Muscle of arm (tissue), 14 donors: Measurements from ENCODE around the gene RNF130. TPM values are rescaled to one million over a fixed set of nuclear protein-coding genes. Genes with fewer than 3 reads are reported as not detected.

Experiments used
- DNase-seq: peaks from one replicate; pipeline ENCODE4 v3.0.0-alpha.2; 2013
- long read RNA-seq, 11 donors: transcript quantifications; one replicate each; lab custom pipeline, GENCODE V29; 2026
- polyA plus RNA-seq, 12 donors: library from polyadenylated mRNA; unstranded; fragments of 120-200 nt; gene quantifications; one replicate each; pipeline ENCODE4 v1.2.1, GENCODE V29; 2013; ENCODE audit not compliant: insufficient read length in 12 of 12

RNF130 gene, protein sequence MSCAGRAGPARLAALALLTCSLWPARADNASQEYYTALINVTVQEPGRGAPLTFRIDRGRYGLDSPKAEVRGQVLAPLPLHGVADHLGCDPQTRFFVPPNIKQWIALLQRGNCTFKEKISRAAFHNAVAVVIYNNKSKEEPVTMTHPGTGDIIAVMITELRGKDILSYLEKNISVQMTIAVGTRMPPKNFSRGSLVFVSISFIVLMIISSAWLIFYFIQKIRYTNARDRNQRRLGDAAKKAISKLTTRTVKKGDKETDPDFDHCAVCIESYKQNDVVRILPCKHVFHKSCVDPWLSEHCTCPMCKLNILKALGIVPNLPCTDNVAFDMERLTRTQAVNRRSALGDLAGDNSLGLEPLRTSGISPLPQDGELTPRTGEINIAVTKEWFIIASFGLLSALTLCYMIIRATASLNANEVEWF
- polyA plus RNA-seq, result 10 to 100 TPM in 11 of 12 donors, not detected in 1; 26.0 to 63.6 (median 44.7) TPM
- long read RNA-seq, donor 1, full-length matches to known transcripts, result 21 of 42 reads
- long read RNA-seq, donor 1, partial matches to known transcripts, result 21 of 42 reads
- long read RNA-seq, donor 1, other reads (novel, unspliced or antisense), result 0 of 42 reads
- long read RNA-seq, donor 2, transcript RNF130-206 (2 exons, 663 nt), result minor isoform, 5 of 53 reads
- long read RNA-seq, donor 2, transcript RNF130-205 (9 exons, 2,263 nt), result major isoform, 31 of 53 reads
- long read RNA-seq, donor 2, partial matches to known transcripts, result 15 of 53 reads
- long read RNA-seq, donor 2, other reads (novel, unspliced or antisense), result 0 of 53 reads
- long read RNA-seq, donor 3, transcript RNF130-205 (9 exons, 2,263 nt), result major isoform, 12 of 12 reads
- long read RNA-seq, donor 3, partial matches to known transcripts, result 0 of 12 reads
- long read RNA-seq, donor 3, other reads (novel, unspliced or antisense), result 0 of 12 reads
- long read RNA-seq, donor 4, transcript RNF130-205 (9 exons, 2,263 nt), result major isoform, 9 of 9 reads
- long read RNA-seq, donor 4, partial matches to known transcripts, result 0 of 9 reads
- long read RNA-seq, donor 4, other reads (novel, unspliced or antisense), result 0 of 9 reads
- long read RNA-seq, donor 5, transcript RNF130-205 (9 exons, 2,263 nt), result major isoform, 28 of 54 reads
- long read RNA-seq, donor 5, partial matches to known transcripts, result 25 of 54 reads
- long read RNA-seq, donor 5, other reads (novel, unspliced or antisense), result 0 of 54 reads
- long read RNA-seq, donor 6, transcript RNF130-205 (9 exons, 2,263 nt), result major isoform, 7 of 7 reads
- long read RNA-seq, donor 6, partial matches to known transcripts, result 0 of 7 reads
- long read RNA-seq, donor 6, other reads (novel, unspliced or antisense), result 0 of 7 reads
- long read RNA-seq, donor 7, transcript RNF130-205 (9 exons, 2,263 nt), result major isoform, 14 of 15 reads
- long read RNA-seq, donor 7, partial matches to known transcripts, result 0 of 15 reads
- long read RNA-seq, donor 7, other reads (novel, unspliced or antisense), result 0 of 15 reads
- long read RNA-seq, donor 8, full-length matches to known transcripts, result 21 of 43 reads
- long read RNA-seq, donor 8, partial matches to known transcripts, result 22 of 43 reads
- long read RNA-seq, donor 8, other reads (novel, unspliced or antisense), result 0 of 43 reads
- long read RNA-seq, donor 9, transcript RNF130-205 (9 exons, 2,263 nt), result major isoform, 14 of 17 reads
- long read RNA-seq, donor 9, partial matches to known transcripts, result 0 of 17 reads
- long read RNA-seq, donor 9, other reads (novel, unspliced or antisense), result 0 of 17 reads
- long read RNA-seq, donor 10, full-length matches to known transcripts, result 22 of 22 reads
- long read RNA-seq, donor 10, partial matches to known transcripts, result 0 of 22 reads
- long read RNA-seq, donor 10, other reads (novel, unspliced or antisense), result 0 of 22 reads
- long read RNA-seq, donor 11, transcript RNF130-205 (9 exons, 2,263 nt), result major isoform, 25 of 26 reads
- long read RNA-seq, donor 11, partial matches to known transcripts, result 0 of 26 reads
- long read RNA-seq, donor 11, other reads (novel, unspliced or antisense), result 0 of 26 reads

DNA sequence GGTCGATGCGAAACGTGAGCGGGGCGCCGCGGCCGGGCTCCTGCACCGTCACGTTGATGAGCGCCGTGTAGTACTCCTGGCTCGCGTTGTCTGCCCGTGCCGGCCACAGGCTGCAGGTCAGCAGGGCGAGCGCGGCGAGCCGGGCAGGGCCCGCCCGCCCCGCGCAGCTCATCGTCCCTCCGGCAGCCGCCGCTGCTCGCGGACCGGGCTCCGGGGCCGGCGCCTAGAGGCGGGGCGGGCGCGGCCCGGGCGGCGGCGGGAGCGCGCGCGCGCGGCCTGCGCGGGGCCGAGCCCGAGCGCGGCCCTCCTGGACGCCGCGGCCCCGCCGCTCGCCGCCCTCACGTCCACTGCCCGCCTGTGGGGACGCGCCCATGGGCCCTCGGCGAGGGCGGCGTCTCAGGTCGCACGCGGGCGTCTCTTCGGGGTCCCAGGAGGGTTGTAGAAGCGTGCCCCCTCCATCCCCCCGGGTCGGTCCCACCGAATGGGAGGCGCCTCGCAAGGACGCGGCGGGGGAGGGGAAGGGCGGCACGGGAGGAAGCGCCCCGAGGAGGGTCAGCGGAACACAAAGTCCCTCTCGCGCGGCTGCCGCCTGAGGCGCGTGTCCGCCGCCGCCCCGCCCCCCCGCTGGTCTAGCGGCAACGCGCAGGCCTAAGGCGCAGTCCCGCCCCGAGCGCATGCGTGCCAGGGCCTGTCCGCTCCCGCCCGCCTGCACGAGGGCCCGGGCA is at the start of gene RNF130:
Gene RNF130, minus strand, starts transcription at position 229 of the 725 bp plus-strand sequence. Its CDS starts 57 bp downstream, at position 172.
- DNase-seq, result peak; percentile 94

DNA sequence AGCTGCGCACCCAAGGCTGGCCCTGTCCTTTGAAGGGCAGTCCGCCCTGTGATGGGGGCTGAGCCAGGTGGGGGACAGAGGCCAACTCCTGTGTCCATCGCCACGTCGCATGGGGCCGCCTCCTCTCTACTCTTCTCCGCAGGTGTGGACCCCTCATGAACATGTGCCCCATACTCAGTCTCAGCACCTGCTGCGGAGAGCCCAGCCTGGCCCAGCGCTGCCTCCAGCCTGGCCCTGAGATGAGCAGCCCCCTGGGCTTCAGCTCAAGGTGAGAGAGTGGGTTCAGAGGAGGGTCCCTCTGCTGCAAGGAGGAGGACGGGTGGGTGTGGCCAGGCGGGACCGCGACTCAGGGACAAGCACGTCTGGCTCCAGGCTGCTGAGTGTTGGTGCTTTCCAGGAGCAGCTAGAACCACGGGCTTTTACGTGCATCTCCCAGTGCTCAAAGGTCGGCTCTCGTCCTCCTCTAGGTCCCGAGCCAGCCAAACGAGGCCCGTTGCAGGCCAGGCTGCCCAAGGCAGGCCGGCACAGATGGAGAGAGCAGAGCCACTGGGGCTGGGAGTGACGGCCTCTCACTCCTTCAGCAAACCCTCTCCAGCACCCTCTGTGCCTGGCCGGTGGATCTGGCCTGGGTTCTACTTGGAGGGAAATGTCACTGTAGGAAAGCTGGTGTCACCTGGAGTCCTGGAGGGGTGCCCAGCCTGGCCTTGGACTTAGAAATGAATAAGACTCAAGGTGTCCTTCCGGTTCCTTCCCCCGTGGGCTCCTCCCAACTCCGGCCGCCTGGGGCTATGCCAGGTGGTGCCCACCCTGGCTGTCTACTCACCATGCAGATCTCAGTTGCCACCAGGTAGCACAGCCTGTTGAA is 48.9 kb upstream of the RNF130 start:
- DNase-seq, result no peak

DNA sequence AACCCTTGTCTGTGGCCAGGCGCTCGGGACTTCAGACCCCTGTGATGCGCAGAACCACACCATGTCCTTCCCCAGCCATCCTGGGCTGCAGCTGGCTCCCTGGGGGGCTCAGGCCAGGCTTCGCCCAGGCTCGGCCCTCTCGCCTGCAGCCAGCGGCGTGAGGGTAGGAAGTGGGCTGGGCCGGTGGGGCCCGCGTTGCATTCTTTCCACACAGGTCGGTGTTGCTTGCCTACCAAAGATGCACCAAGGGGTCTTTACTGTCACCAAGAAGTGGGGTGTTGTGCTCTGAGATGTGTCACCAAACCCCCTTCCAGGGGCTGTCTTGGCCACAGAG is 48.3 kb upstream of the RNF130 start:
- no peak for DNase-seq

DNA sequence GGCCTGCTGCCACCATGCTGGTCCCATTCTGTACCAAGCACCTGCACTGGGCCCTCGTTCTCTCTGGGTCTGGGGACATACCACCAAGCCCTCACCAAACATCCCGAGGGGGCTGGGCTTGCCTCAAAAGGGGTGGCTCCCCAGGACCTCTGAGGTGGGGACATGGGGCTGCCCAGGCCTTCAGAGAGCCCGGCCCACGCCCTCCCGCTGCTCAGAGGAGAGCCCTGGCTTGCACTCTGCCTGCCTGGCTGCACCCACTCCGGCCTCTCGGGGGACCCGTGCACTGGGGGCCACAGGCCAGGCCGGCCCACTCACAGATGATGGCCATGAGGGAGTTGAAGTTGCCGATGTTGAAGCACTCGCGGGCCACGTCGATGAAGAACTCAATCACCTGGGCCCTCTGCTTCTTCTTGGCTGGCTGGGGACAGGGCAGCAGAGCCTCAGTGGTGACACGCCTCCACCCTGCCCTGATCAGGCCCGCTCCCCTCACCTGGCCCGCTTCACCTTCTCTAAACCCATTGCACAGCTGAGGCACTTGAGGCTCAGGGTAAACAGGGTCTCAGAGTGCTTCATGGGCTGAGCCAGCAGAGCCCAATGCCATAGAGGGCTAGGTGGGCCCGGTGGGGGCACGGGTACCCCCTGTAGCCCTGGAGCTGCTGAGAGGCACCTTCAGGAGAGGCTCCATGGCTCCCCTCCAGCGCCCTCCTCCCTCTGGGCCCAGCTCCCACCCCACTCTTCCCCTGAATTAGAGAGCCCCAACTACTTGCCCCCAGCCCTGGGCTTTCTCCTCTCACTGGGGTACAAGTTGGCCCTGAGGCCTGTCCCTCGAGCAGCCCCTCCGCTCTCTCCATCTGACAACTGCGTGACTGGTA is 47.7 kb upstream of the RNF130 start:
- no peak for DNase-seq

DNA sequence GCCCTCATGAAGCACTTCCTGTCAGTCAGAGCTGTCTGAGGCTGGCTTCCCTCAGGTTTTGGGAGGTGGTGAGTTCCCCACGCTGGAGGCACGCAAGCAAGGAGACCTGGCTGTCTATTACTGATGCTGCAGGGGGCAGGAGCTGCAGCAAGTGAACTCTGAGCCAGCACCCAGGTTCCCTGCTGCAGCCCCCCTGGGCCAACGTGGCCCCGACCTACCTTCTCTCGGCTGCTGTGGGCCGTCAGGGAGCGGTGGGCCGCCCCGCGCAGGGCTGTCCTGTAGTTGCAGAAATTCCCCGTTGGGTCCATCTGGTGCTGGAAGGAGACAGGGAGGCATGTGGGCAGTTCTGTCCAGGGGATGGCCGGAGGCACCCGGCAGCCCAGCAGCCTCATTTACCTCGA is 46.8 kb upstream of the RNF130 start:
- no peak for DNase-seq

DNA sequence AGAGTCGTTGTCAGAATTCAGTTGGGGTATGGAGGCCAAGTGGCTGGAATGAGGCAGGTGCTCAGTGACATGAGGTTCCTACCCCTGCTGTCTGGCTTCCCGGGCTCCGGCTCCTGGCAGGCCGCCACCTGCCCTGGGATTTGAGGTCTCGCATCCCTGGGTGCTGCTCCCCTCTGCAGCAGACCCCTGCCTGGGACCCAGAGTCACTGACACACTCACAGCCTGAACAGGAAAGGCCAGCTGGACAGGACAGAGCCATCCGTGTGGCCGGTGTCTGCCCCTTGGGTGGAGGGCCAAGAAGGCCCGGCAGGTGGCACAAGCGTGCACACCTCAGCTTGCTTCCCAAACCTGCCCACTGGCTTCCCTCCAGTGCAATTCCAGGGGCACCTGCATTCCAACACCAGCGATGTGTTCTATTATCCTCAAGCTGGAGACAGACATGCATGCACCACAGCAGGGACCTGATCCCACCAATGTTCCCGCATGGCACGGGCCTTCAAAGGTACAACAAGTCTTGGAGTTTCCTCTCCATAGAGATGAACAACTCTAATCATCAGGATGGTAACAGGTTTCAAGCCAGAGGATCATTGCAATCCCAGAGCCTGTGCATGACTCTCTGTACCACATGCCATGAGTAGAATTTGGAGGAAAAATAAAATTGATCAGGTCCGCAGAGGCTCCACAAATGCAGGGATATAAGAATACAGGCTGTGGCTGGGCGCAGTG is 45.6 kb upstream of the RNF130 start:
- DNase-seq, result no peak

DNA sequence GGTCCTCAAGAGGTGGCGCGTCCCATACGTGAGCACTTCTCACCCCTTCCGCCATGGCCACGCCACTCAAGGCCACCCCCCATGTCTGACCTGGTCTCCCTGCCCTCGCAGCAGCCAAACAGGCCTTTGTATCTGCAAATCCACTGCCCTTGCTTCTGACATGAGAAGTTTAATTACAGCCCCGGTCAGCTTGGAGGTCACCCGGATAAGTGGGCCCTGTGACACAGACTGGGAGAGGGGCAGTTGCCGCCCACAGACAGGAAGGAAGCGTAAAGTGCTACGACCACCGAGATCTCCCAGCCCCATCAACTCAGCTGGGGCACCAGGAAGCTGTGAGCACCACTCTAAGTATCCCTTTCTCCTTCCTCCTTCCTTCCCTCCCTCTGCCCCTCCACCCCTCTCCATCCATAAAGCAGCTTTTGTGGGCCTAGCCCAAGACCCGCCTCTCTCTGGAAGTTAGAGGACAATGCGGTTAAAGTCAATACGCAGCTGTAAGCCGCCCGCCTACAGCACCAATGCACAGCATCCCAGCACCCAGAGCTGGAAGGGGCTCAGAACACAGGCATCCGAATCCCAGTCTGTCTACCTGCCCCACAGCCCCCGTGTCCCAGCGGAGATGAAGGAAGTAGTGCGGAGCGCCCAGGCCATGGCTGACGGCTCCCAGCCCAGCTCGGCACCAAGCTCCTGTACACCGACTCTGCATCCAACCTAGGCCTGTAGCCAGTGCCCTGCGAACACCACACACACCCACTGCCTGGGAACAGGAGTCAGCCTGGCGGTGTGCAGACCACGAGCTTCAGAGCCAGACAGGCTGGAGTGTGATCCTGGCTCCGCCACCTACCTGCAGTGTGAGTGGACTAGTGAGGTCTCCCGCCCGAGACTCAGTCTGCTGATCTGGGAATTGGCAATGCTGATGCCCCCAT is 44.8 kb upstream of the RNF130 start:
- DNase-seq, result no peak

DNA sequence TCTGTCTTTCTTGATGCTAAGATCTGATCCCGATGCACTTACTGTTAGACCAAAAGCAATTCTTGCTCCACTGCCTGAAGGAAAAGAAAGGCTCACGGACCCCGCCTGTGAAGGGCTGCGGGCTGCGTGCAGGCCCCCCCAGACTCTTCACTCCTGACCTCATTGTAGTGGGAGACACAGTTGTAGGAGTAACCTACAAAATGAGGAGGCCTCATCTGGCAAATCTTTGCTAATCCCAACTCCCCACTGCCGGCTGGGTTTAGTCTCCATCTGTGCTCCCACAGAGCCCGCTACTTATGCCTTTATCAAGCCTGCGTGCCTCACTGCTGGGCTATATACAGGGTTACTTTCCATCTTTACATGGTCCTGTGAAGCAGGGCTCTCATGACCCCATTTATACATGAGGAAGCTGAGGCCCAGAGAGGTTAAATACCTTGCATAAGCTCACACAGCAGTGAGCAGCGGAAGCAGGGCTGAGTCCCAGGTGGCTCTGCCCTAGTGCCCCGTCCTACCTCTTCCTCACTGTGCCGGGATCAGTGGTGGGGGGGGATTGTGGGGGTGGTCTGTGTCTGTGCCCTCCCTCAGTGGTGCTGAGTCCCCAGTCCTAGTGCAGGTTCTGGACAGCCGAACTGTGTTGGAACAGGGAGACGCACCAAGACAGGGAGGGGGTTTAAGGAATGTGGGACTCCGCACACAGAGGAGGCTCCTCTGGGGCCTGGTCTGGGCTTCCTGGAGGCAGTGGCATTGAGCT is 43.9 kb upstream of the RNF130 start:
- DNase-seq, result no peak

DNA sequence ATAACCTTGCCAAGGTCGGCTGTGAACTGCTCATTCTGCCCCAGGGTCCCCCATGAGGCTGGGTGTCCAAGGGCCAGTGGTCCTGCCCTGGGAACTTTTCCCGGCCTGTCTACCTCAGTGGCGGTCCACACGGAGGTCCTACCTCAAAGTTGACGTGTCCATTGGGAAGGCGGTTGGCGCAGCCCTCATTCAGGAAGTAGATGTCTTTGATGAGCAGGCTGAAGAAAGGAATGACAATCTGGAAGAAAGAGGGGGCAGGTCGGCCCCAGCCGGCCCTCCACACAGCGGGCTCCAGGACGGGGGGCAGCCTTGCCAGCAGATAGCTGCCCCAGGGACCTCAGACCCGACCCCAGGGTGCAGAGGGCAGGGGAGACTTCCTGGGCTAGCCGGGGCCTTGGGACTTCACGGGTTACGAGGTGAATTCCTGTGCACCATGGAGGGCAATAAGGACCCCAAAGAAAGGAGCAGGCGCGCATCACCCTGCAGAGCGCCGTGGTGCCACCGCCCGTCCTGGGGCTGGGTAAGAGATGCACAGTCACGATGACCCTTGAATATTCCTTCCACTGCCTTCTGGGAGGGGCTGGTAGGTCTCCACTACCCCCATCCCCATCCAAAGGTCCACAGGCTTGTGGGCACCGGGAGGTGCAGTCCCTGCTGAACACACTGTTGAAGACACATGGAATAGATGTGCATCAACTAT is 42.9 kb upstream of the RNF130 start:
- no peak for DNase-seq

DNA sequence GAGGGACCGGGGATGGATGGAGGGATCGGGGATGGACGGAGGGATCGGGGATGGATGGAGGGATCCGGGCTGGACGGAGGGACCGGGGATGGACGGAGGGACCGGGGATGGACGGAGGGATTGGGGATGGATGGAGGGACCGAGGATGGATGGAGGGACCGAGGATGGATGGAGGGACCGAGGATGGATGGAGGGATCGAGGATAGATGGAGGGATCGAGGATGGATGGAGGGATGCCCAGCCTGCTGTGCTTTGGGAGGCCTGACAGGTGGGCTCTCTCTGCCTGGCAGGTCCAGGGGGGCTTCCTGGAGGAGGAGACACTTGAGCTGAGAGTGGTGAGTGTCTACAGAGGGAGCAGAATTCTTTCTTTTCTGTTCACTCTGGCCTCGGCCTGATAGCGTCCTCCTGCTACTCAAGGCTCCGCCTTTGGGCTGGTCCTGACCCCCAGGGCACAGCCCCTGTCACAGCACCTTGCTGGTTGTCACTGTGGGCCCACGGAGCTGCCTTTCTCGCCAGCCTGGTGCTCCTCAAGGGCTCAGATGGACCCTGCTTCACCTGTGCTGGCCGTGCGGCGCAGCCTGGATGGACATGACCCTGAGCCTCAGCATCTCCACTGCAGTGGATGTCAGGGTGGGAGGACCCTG is 42.2 kb upstream of the RNF130 start:
- DNase-seq, result no peak

DNA sequence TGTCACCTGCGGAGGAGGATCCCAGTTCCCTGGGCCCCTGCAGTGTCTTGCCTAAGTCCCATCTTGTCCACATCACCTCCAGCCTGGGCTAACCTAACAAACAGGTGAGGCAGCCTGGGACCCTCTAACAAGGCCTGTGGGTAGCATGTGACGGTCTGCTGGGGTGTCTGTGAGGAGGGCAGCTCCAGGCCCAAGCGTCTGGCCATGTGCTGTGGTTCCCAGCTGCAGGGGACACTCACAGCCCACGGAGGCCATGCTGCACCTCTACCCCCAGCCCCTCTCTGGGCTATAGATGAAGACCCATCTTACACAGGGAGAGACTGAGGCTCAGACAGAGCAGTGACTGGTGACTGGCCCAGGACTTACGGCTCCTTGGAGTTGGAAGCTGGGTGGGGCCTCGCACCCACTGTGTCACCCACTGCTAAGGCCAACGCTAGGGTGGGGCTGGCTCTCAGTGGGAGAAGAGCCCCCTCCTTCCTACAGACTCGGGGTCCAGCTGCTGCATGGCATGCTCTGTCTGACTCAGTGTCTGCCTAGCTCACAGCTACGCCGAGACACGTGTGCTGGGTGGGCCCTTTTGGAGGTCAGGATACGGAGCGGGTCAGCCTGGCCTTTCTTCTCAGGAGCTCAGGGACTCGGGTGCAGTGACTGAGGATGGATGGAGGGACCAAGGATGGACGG is 40.8 kb upstream of the RNF130 start:
- no peak for DNase-seq

DNA sequence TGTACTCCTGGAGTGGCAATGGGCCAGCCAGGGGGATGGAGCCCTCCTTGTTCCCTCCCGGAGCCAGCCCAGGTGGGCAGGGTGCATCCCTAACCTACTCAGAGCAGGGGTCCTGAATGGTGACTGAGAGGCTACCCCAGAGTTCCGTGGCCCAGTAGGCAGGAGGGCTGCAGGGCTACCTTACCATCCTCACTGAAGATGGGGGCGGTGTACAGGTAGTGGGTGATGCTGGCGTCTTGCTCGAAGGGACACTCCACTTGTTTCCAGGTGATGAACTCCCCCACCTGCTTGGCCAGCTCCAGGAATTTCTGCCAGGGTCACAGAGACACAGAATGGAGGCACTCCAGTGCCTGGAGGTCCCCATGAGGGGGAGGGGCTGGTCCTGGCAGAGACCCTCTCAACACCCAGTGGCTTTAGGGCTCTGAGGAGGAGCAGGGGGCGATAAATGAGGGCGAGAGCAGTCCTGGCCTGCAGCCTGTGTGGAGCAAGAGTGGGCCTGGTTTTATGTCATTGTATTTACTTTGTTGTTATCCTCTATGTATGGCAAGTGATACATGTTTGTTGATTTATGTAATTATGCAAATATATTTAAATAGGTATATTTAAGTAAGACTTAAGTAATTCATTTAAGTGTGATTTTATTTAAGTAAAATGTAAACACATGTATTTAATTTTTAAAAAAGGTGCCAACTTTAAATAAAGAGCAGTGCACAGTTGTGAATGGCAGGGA is 39.9 kb upstream of the RNF130 start:
- DNase-seq, result no peak

DNA sequence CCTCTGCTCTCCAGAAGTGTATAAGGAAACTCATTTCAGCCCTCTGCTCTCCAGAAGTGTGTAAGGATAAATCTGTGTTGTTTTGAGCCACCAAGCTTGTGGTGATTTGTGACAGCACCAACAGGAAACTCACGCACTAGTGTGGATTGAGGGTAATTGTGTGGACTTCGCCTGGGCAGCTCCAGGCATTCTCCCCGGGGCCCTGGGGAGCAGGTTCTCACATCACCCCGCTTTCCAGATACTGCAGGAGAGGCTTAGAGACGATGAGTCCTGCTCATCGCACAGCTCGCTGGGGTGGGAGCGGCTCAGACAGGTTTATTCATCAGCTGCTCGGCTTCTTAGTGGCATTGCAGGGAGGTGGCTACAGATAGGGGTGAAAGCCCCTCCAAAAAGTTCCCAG is 38.4 kb upstream of the RNF130 start:
- no peak for DNase-seq
